GM19397 (cell line): ENCODE data around the gene HS6ST2.

Experiments used
- ATAC-seq: cut with Tn5 transposase; IDR thresholded peaks from one replicate; pipeline ENCODE4 v1.9.1; 2021; ENCODE audit warnings: mild to moderate bottlenecking, moderate library complexity; ENCODE audit not compliant: unreplicated experiment

Gene HS6ST2

GRCh38 chrX:132853040-132853439 lies 105.4 kb downstream of the HS6ST2 start:
- ATAC-seq, result no peak

GRCh38 chrX:132848296-132848970 lies 110.0 kb downstream of the HS6ST2 start:
- ATAC-seq, result no peak

GRCh38 chrX:132843363-132843762 lies 115.1 kb downstream of the HS6ST2 start:
- no peak for ATAC-seq

- no peak for ATAC-seq
These were observed 115.8 kb downstream of the HS6ST2 start for GRCh38 chrX:132842460-132843238.

- no peak for ATAC-seq
These were observed 120.5 kb downstream of the HS6ST2 start for GRCh38 chrX:132837967-132838366.

- ATAC-seq, result no peak
These were observed 121.3 kb downstream of the HS6ST2 start for GRCh38 chrX:132837126-132837525.

GRCh38 chrX:132836471-132836870 lies 122.0 kb downstream of the HS6ST2 start:
- no peak for ATAC-seq

- ATAC-seq, result no peak
These were observed 123.7 kb downstream of the HS6ST2 start for GRCh38 chrX:132834741-132835140.

- no peak for ATAC-seq
These were observed 124.3 kb downstream of the HS6ST2 start for GRCh38 chrX:132834109-132834508.

- no peak for ATAC-seq
These were observed 125.1 kb downstream of the HS6ST2 start for GRCh38 chrX:132833373-132833772.

- ATAC-seq, result no peak
These were observed 127.0 kb downstream of the HS6ST2 start for GRCh38 chrX:132831336-132831973.

- no peak for ATAC-seq
These were observed 135.8 kb downstream of the HS6ST2 start for GRCh38 chrX:132822634-132823012.

- peak; percentile 74 for ATAC-seq
These were observed 136.3 kb downstream of the HS6ST2 start for GRCh38 chrX:132821974-132822633.

GRCh38 chrX:132820675-132821074 lies 137.8 kb downstream of the HS6ST2 start:
- ATAC-seq, result no peak

GRCh38 chrX:132819711-132820264 lies 138.6 kb downstream of the HS6ST2 start:
- ATAC-seq, result no peak

- ATAC-seq, result no peak
These were observed 139.8 kb downstream of the HS6ST2 start for GRCh38 chrX:132818638-132819037.

- no peak for ATAC-seq
These were observed 142.8 kb downstream of the HS6ST2 start for GRCh38 chrX:132815643-132816042.

GRCh38 chrX:132810964-132811712 lies 147.3 kb downstream of the HS6ST2 start:
- no peak for ATAC-seq

GRCh38 chrX:132810488-132810887 lies 147.9 kb downstream of the HS6ST2 start:
- no peak for ATAC-seq

- ATAC-seq, result no peak
These were observed 148.8 kb downstream of the HS6ST2 start for GRCh38 chrX:132809581-132809980.
